Skeletal muscle cell (primary cell): ENCODE data around the gene SIX3.
A peak's percentile ranks its signal among the peaks of the same experiment; 100 is the strongest.

Source experiments
- DNase-seq: peaks from one replicate; pipeline ENCODE4 v3.0.0-alpha.2; 2010; ENCODE audit warnings: low read depth
- H3K4me3 ChIP-seq: 2 replicates; pipeline ENCODE4 v1.5.1; 2011; ENCODE audit warnings: low read depth, mild to moderate bottlenecking, control low read depth, low read length, moderate library complexity

Gene SIX3

DNA sequence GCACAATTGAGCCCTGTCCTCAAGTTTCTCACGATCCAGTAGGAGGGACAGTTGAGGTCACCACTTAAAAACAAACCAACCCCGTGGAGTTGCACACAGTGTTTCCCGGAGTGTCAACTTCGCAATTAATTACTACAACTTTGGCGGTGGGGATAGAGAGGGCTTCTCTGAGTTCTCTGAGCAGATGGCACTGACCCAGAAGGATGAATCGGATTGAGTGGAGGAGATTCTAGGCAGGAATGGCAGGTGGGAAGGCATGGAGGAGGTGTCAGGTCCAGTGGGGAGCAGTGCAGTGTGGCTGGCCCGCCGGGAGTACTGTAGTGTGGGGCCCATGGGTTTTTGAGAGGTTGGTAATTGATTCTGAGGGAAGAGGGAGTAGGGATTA is 12.0 kb downstream of the SIX3 start:
- H3K4me3 ChIP-seq: no peak overlapping the region
- DNase-seq: no peak

- H3K4me3 ChIP-seq: peak overlapping the region; percentile 3
Observed at GRCh38 chr2:44954447-44954888, 13.0 kb downstream of the SIX3 start.

DNA sequence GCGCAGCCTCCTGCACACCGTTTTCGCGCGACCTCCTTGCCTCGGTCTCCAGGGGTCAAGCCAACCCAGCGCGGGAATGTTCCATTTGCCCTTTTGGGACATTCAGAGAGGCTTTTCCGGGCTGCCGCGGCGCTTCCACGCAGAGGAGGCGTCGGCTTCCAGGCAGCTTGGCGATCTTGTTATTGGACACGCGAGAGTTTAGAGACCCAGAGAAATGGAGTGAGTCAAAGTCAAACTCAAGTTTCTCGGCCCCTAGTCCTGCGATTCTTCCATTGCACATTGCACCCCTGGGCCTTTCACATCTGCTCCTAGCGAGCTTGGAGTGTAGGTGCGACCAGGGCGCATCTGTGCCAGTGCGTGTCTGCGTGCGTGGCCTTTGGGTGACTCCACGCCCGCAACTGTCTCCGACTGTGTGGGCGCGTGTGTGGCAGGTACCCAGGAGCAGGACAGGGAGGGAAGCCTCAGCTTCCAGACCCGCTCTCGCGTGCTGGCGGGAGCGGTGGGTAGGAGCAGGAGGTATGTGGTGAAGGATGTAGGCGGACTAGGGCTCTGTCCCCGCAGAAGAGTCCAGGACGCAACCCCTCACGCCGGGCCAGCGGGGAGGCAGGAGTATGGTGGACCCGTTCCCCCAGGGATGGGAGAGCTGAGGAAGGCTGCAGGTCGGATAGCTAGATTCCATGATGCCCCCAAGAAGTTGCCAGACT is 13.5 kb downstream of the SIX3 start:
- H3K4me3 ChIP-seq: peak overlapping the region; percentile 31
- DNase-seq: no peak

More at GRCh38 chr2:44954447-44954888, 13.0 kb downstream of the SIX3 start:
- no peak for DNase-seq

DNA sequence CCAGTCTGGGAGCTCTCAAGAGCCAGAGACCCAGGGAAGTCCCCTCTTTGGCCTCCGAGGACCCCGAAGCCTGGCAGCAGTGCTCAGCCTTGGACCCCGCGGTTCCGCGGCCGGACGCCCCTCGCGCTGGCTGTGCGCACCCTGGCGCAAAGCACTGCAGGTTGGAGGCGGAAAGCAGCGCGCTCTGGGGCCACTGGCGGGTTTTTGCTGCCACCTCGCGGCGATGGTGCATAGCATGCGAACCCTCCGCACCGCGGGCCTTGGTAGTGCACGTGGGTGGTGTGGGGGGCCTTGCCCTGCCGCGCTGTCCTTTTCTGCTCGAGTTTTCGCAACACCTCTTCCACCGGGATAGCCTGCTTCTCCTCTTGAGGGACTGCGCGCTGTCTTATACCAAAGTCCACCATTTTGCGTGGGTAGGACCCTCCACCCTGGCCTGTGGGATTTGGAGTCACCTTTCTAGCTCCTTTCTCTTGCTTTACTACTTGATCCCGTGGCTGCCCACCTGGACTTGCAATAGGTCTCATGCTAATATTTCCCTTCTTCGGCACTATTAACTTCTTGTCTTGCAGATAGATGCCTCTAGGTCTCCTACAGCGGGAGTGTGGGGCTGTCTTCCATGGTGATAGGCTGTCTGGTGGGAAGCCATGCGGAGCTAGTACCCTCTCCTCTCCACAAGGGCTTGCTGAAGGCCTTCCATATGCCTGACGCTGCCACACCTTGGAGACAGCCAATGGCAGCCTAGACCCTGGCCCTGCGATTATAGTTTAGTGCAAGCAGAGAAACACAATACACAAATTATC is 14.3 kb downstream of the SIX3 start:
- DNase-seq: no peak
- H3K4me3 ChIP-seq: peak overlapping the region; percentile 31

- no peak for DNase-seq
- H3K4me3 ChIP-seq: no peak overlapping the region
Observed at GRCh38 chr2:44956843-44957242, 15.3 kb downstream of the SIX3 start.

DNA sequence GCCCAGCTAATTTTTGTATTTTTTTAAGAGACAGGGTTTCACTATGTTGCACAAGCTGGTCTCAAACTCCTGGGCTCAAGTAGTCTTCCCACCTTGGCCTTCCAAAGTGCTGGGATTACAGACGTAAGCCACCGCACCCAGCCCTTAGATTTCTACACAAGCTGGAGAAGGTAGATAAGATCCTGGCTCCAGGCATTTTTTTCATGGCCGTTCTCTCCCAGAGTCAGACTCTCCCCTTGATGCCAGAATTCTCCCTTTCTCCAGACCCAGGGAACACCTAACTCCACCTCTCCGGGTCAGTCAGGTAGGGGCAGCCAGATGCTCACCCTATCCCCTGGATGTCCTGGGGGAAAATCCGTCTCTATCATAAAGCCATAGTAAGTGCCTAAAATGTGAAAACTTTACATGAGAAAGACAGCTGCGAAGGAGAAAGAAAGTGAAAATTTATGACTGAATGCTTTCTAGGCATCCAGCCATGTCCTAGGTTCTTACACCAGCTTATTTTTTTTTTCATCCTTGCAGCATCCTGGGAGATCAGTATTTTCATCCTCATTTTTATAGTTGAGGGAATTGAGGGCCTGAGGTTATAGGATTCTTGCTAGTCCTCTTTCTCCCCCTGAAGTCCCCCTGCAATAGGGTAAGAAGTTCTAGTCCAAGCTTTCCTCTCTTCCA is 16.3 kb downstream of the SIX3 start:
- DNase-seq: no peak
- no peak overlapping the region for H3K4me3 ChIP-seq

DNA sequence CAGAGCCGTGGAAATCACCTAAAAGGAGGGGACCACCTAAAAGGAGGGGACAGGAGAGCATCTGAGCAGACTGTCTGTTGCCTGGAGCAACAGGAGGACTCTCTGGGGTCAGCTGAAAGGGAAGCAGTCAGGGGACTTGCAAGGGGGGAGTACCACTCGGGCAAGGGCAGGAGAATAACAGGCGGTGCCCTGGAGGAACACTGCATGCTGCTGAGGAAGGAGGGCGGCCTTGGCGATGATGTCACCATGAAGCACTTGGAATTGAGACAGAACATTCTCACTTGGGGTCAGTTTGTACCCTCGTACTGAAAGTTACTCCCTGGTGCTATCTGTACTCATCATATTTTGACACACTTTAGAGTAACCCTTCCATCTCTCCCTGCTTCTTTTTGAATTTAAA is 18.4 kb downstream of the SIX3 start:
- no peak overlapping the region for H3K4me3 ChIP-seq
- no peak for DNase-seq

DNA sequence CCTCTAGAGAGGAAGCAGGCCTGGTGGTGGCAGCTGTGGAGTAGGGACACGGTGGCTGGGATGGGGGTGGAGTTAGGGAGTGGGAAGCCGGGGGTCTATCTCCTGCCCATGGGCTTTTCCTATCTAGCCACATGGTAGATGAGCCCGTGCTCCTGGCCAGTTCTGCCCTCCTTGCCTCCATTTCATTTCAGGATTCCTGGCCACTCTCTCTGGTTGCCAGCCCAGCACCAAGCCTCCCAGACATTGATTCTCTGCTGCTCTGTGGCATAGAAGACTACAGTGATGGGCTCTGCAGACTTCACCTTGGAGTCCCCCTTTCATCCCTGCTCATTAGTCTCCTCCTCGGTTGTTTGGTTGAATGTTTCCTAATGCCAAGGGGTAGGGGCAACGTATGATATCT is 19.4 kb downstream of the SIX3 start:
- no peak overlapping the region for H3K4me3 ChIP-seq
- DNase-seq: no peak

GRCh38 chr2:44962176-44962695 is 20.7 kb downstream of the SIX3 start:
- DNase-seq: no peak
- no peak overlapping the region for H3K4me3 ChIP-seq

DNA sequence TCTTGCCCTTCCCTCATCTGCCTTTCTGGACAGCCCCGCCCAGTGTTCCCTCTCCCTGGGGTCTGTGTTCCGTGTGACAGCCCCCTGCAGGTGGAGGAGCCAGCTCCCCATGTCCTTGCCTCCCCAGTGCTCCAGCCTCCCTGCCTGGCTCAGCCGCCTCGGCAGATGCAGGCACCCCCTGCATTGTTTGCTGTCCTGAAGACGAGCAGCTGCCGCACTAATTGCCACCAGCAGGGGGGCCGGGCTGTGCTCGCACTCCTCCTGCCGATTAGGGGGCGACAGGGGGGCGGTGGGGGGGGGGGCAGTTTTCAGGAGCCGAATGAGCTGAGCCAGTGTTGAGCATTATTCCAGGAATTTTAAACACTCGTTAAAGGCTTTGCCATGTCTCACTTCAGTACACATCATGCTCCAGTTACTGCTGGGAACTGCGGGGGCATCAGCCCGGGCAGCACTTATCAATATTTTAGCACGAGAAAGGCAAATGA is 23.3 kb downstream of the SIX3 start:
- no peak overlapping the region for H3K4me3 ChIP-seq
- DNase-seq: no peak

DNA sequence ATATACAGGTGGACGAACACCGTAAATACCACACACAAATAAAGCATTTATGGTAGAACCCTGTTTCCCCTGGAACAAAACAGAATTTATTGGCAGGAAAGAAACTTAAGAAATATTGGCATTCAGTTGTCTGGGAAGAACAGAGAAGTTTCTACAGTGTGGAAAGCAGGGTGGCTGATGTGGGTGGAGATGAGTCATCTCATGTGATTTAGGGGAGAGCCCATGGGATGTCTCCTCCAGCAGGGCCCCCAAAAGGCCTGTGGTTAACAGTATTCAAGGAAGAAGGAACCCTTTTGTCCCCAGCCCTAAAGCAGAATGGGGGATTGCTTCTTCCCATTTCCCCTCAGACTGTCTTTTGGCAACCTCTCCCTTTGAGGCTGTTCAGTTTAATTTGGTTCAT is 24.2 kb downstream of the SIX3 start:
- peak; percentile 31 for DNase-seq
- no peak overlapping the region for H3K4me3 ChIP-seq

DNA sequence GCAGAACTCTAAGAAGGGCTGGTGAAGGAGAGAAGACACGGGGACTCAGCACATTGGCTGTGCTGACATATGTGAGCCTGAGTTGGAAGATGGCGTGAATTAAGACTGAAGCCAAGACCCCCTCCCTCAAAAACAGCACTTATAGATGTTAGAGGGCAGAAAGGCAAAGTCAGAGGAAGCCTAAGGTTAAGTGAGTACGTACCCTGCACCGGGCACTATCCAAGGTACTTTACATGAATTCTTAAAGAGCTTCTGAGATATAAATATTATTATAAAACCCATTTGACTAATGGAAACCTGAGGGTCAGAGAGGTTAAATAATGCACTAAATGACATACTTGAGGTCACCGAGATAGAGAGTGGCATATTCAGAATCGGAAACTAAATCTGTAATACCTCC is 25.6 kb downstream of the SIX3 start:
- no peak for DNase-seq

GRCh38 chr2:44967727-44968432 is 26.4 kb downstream of the SIX3 start:
- H3K4me3 ChIP-seq: no peak overlapping the region
- DNase-seq: no peak

More for the DNA sequence above, 25.6 kb downstream of the SIX3 start:
- no peak overlapping the region for H3K4me3 ChIP-seq

- DNase-seq: no peak
- no peak overlapping the region for H3K4me3 ChIP-seq
Observed at GRCh38 chr2:44969936-44970335, 28.4 kb downstream of the SIX3 start.

- H3K4me3 ChIP-seq: no peak overlapping the region
- DNase-seq: no peak
Observed at GRCh38 chr2:44970846-44971450, 29.4 kb downstream of the SIX3 start.

- H3K4me3 ChIP-seq: no peak overlapping the region
- DNase-seq: no peak
Observed at GRCh38 chr2:44972771-44973535, 31.5 kb downstream of the SIX3 start.

DNA sequence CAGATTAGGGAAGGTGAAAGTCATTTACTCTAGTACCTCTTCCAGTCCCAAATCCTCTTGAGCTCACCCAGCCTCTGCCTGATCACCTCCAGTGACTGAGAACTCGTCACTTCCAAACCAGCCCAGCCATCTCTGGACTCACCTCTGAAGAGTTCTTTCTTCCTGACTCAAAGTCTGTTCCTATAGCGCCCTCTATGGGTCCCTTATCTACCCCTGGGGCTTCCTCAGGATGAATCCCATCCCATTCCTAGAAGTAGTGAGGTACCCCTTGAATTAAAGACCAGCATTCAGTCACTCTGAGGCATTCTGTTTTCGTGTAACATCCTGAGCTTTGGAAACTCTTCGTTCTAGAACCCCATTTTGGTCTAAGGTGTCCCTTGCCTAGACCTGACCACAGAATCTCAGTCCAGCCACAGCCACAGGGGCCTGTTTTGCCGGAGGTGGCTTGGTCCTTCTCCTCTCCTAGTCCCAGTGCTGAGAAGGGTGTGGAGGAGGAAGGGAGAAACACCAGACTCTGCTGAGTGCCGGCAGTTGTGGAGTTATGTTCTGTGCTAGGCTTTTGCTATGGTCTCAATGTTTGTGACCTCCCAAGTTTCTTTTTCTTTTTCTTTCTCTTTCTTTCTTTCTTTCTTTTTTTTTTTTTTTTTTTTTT is 32.7 kb downstream of the SIX3 start:
- no peak for DNase-seq
- no peak overlapping the region for H3K4me3 ChIP-seq
